PC-3 (cell line): ENCODE results near the gene HOXC12. TPM values are rescaled to one million over a fixed set of nuclear protein-coding genes. Genes with fewer than 3 reads are reported as not detected.
A peak's percentile ranks its signal among the peaks of the same experiment; 100 is the strongest.

Experiments
- ATAC-seq: fragments of 200-7000 bp; cut with Tn5 transposase; 2 replicates; pipeline ENCODE4 v1.9.1; 2020; ENCODE audit warnings: mild to moderate bottlenecking, moderate library complexity
- BruUV-seq: library from RNA; stranded (reverse); fragments of 400-500 nt; replicated peaks from 2 replicates; lab custom pipeline; 2021; lab: Mats Ljungman, UMichigan
- CTCF ChIA-PET: fragments of 300-600 bp; sonication (Branson Sonifier 250); formaldehyde crosslinking; loops from one replicate; lab custom pipeline; 2022; ENCODE audit warnings: antibody characterized with exemption; lab: Charles Lee
- POLR2A ChIA-PET: fragments of 300-600 bp; sonication (Branson Sonifier 250); formaldehyde crosslinking; loops from one replicate; lab custom pipeline; 2022; ENCODE audit warnings: antibody characterized with exemption; ENCODE audit not compliant: unreplicated experiment; lab: Charles Lee
- DNase-seq: peaks from one replicate; pipeline ENCODE4 v3.0.0-alpha.2; 2015
- H2AFZ ChIP-seq: fragments of 300-600 bp; sonication (generic); 2 replicates; pipeline ENCODE4 v1.6.0; 2016; ENCODE audit warnings: antibody characterized with exemption, low read length
- H3F3A ChIP-seq: fragments of 300-600 bp; sonication (generic); one replicate; pipeline ENCODE4 v1.6.0; 2017; ENCODE audit warnings: antibody characterized with exemption, low read length, control low read depth, mild to moderate bottlenecking; ENCODE audit not compliant: unreplicated experiment
- H3K27ac ChIP-seq: fragments of 300-600 bp; sonication (generic); 2 replicates; pipeline ENCODE4 v1.5.1; 2016; ENCODE audit warnings: mild to moderate bottlenecking, low read length
- H3K27me3 ChIP-seq: fragments of 300-600 bp; sonication (generic); 2 replicates; pipeline ENCODE4 v1.6.1; 2016; ENCODE audit warnings: low read length, mixed read lengths
- H3K36me3 ChIP-seq: fragments of 300-600 bp; sonication (generic); 2 replicates; pipeline ENCODE4 v1.6.1; 2016; ENCODE audit warnings: low read depth, mixed run types, low read length, mixed read lengths
- H3K4me1 ChIP-seq: fragments of 300-600 bp; sonication (generic); 2 replicates; pipeline ENCODE4 v1.5.1; 2016; ENCODE audit warnings: low read length; ENCODE audit not compliant: insufficient read depth
- H3K4me2 ChIP-seq: fragments of 300-600 bp; sonication (generic); 2 replicates; pipeline ENCODE4 v1.6.0; 2016; ENCODE audit warnings: low read length
- H3K4me3 ChIP-seq: fragments of 300-600 bp; sonication (generic); 2 replicates; pipeline ENCODE4 v1.5.1; 2016; ENCODE audit warnings: mild to moderate bottlenecking, low read length, mixed read lengths
- H3K79me2 ChIP-seq: fragments of 300-600 bp; sonication (generic); 2 replicates; pipeline ENCODE4 v1.6.1; 2017; ENCODE audit warnings: low read length, mixed read lengths
- H3K9ac ChIP-seq: fragments of 300-600 bp; sonication (generic); 2 replicates; pipeline ENCODE4 v1.6.0; 2016; ENCODE audit warnings: mild to moderate bottlenecking, low read length
- H3K9me2 ChIP-seq: fragments of 300-600 bp; sonication (generic); replicated peaks from 2 replicates; pipeline ENCODE4 v1.6.1; 2016; ENCODE audit warnings: mixed run types, low read length, mixed read lengths
- H3K9me3 ChIP-seq: fragments of 300-600 bp; sonication (generic); 2 replicates; pipeline ENCODE4 v1.6.1; 2016; ENCODE audit warnings: low read length, mixed read lengths
- H4K20me1 ChIP-seq: fragments of 300-600 bp; sonication (generic); 2 replicates; pipeline ENCODE4 v1.6.1; 2016; ENCODE audit warnings: low read length, mixed read lengths
- CTCF ChIP-seq: fragments of 300-600 bp; sonication (generic); conservative IDR thresholded peaks from 2 replicates; pipeline ENCODE4 v1.5.1; 2017; ENCODE audit warnings: antibody characterized with exemption, low read depth, mild to moderate bottlenecking, low read length
- EZH2 ChIP-seq: fragments of 300-600 bp; sonication (generic); IDR thresholded peaks from one replicate; pipeline ENCODE4 v1.6.1; 2017; ENCODE audit warnings: antibody characterized with exemption, mild to moderate bottlenecking, low read length; ENCODE audit not compliant: unreplicated experiment
- EZH2phosphoT487 ChIP-seq: fragments of 300-600 bp; sonication (generic); IDR thresholded peaks from 2 replicates; pipeline ENCODE4 v1.6.1; 2018; ENCODE audit warnings: mild to moderate bottlenecking, antibody characterized with exemption, low read length, borderline replicate concordance
- intact Hi-C: fragments of 100-400 bp; cut with micrococcal nuclease; formaldehyde crosslinking; loops from 2 replicates; pipeline ENCODE4 v1.9.0; 2023
- total RNA-seq: library from RNA; depleted of rRNA; stranded (reverse); fragments of >200 nt; gene quantifications from 2 replicates; pipeline ENCODE4 v1.2.3, GENCODE V29; 2014

Gene HOXC12
- total RNA-seq, 1 experiment from 2014 or later: 0.33 TPM

GRCh38 chr12:53971686-53972085 is 17.0 kb downstream of the HOXC12 start:
- H3K9me2 ChIP-seq: no peaks in the 10 kb centered on the region
- BruUV-seq: no TSS peak
- H3K27ac ChIP-seq: no peak overlapping the region
- H3K36me3 ChIP-seq: no peaks in the 10 kb centered on the region
- H3K9ac ChIP-seq: no peak overlapping the region
- no peak overlapping the region for H3K4me3 ChIP-seq
- intact Hi-C loops: no loop called here
- TF ChIP-seq EZH2 (no peak), EZH2phosphoT487 (no peak), CTCF (no peak)
- no peaks in the 10 kb centered on the region for H3K79me2 ChIP-seq
- H2AFZ ChIP-seq: no peak overlapping the region
- no peaks in the 10 kb centered on the region for H4K20me1 ChIP-seq
- peak overlapping the region; percentile 95; the same call in 1 of the 2 replicates for H3K4me2 ChIP-seq
- no peaks in the 10 kb centered on the region for H3K27me3 ChIP-seq
- CTCF ChIA-PET: no interaction called here
- ATAC-seq (no peak), DNase-seq (no peak)
- H3K9me3 ChIP-seq: no peaks in the 10 kb centered on the region
- H3F3A ChIP-seq: no peaks in the 10 kb centered on the region
- peaks cover 13% of the 10 kb centered on the region for H3K4me1 ChIP-seq
- POLR2A ChIA-PET: no interaction called here

DNA sequence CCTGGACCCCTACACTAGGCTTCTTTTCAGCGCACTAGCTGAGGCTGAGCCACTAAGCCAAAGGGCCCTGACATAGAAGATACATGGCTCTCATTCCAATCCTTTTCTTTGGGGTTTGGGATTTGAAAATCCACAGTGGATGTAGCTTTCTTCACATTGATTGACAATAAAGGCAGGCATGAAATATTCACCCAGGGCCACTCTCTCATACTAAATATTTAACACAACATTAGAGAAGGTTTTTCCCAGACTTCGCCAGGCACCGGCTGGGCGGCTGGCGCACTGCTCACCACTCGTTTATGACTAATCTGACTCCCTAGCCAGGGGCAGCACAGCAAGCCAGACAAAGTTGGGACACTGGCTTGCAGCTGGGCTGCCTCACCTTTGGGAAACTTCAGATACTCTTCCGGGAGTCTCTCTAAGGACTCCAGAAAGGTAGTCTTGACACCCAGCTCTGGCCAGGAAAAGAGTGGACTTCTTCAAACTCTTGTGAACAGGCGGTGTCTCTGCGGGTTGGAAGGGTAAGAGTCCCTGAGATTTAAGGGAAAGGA is 17.5 kb downstream of the HOXC12 start:
- H3K27me3 ChIP-seq: no peaks in the 10 kb centered on the region
- TF ChIP-seq EZH2: no peak
- TF ChIP-seq CTCF: no peak
- no peak for TF ChIP-seq EZH2phosphoT487
- H3F3A ChIP-seq: no peaks in the 10 kb centered on the region
- peak overlapping the region; percentile 95 for H3K4me2 ChIP-seq
- POLR2A ChIA-PET: no interaction called here
- DNase-seq: peak; percentile 80
- H3K79me2 ChIP-seq: no peaks in the 10 kb centered on the region
- peak; percentile 84 for ATAC-seq
- peaks cover 15% of the 10 kb centered on the region for H3K4me1 ChIP-seq
- H4K20me1 ChIP-seq: no peaks in the 10 kb centered on the region
- H3K4me3 ChIP-seq: 0 out of 2 replicates have a peak overlapping the region, but pooled peaks have one; percentile 1
- BruUV-seq: no TSS peak
- peak overlapping the region; percentile 41; the same call in 1 of the 2 replicates for H2AFZ ChIP-seq
- no peaks in the 10 kb centered on the region for H3K36me3 ChIP-seq
- intact Hi-C loops: no loop called here
- no peaks in the 10 kb centered on the region for H3K9me2 ChIP-seq
- no peak overlapping the region for H3K27ac ChIP-seq
- no peak overlapping the region for H3K9ac ChIP-seq
- H3K9me3 ChIP-seq: no peaks in the 10 kb centered on the region
- CTCF ChIA-PET: no interaction called here

GRCh38 chr12:53972722-53973235 is 18.1 kb downstream of the HOXC12 start, which contains the start of gene HOXC11:
HOXC11 (plus strand) TSS chr12:53973126; CDS start chr12:53973242, 116 bp downstream.
- no peaks in the 10 kb centered on the region for H3K36me3 ChIP-seq
- ChIA-PET CTCF (no interaction called here), POLR2A (no interaction called here)
- H4K20me1 ChIP-seq: no peaks in the 10 kb centered on the region
- no peak within 1 kb of the TSS for H3K27ac ChIP-seq
- peak within 1 kb of the TSS; percentile 89 for H2AFZ ChIP-seq
- DNase-seq (no peak), ATAC-seq (no peak)
- peak within 1 kb of the TSS; percentile 77 for H3K9ac ChIP-seq
- BruUV-seq: no TSS peak
- H3K4me1 ChIP-seq: peaks cover 20% of the 10 kb centered on the region
- H3K4me2 ChIP-seq: peak within 1 kb of the TSS; percentile 95
- no peaks in the 10 kb centered on the region for H3K27me3 ChIP-seq
- no peaks in the 10 kb centered on the region for H3K79me2 ChIP-seq
- H3K9me2 ChIP-seq: no peaks in the 10 kb centered on the region
- no peaks in the 10 kb centered on the region for H3K9me3 ChIP-seq
- no peaks in the 10 kb centered on the region for H3F3A ChIP-seq
- TF ChIP-seq CTCF (no peak), EZH2phosphoT487 (no peak), EZH2 (no peak)
- intact Hi-C loops: no loop called here
- peak within 1 kb of the TSS; percentile 75 for H3K4me3 ChIP-seq
